CD4-positive, alpha-beta T cell treated with Interleukin-6 for 4 hours (primary cell): Measurements from ENCODE around the gene ASPSCR1.

Source experiments
- DNase-seq: peaks from one replicate; pipeline ENCODE4 v3.0.0-alpha.2; 2020; ENCODE audit warnings: mixed read lengths

Gene ASPSCR1

DNA sequence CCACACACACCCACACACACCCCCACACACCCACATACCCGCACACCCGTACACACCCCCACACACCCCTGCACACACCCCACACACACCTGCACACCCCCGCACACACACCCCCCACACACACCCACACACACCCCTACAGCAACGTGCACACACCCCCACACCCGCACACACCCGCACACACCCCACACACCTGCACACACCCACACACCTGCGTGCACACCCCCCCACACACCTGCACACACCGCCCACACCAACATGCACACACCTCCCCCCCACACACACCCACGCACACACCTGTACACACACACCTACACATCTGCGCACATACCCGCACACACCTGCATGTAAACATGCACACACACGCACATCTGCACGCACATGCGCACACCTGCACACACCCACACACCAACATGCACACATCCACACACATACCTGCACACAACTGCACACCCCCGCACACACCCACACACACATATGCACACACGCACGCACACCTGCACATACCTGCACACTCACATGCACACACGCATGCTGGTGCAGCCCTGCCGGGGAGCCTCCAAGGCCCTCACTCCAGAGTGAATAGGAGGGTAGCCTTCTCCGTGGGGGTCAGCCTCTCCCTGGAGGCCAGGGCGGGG is 7.5 kb downstream of the ASPSCR1 start:
- no peak for DNase-seq

GRCh38 chr17:81986606-81987005 is 9.2 kb downstream of the ASPSCR1 start:
- no peak for DNase-seq

- no peak for DNase-seq
Observed at GRCh38 chr17:81987161-81987770, 9.8 kb downstream of the ASPSCR1 start.

- no peak for DNase-seq
Observed at GRCh38 chr17:81990836-81991683, 13.6 kb downstream of the ASPSCR1 start.

DNA sequence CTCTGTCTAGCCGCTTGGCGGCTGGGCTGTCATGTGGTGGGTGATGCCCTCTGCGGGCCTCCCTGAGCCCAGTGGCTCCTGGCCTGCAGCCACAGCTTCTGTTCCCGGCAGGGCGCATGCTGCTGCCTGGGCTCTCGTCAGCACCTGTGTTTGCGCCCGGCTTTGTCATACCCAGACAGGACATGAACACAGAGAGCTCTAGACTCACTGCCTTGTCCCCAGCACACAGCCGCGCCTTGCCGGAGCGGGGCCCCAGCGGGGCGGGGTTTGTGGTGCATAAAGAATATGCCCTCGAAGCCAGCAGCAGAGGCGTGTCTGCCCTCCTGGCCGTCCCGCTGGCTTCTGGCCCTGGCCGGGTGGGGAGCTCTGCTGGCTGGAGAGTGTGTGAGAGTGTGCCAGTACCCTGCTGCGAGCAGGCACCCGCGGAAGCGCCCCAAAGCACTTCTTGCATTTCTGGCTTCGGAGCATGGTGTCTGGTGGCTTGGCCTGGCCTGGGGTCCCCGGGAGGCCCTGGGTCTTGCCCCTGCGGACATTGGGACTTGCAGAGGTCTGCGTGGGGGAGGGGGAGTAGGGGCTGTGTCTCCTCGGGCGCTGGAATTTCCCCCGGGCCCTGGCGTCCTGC is 14.4 kb downstream of the ASPSCR1 start:
- no peak for DNase-seq

- DNase-seq = no peak
Observed at GRCh38 chr17:81992306-81993102, 15.1 kb downstream of the ASPSCR1 start.

DNA sequence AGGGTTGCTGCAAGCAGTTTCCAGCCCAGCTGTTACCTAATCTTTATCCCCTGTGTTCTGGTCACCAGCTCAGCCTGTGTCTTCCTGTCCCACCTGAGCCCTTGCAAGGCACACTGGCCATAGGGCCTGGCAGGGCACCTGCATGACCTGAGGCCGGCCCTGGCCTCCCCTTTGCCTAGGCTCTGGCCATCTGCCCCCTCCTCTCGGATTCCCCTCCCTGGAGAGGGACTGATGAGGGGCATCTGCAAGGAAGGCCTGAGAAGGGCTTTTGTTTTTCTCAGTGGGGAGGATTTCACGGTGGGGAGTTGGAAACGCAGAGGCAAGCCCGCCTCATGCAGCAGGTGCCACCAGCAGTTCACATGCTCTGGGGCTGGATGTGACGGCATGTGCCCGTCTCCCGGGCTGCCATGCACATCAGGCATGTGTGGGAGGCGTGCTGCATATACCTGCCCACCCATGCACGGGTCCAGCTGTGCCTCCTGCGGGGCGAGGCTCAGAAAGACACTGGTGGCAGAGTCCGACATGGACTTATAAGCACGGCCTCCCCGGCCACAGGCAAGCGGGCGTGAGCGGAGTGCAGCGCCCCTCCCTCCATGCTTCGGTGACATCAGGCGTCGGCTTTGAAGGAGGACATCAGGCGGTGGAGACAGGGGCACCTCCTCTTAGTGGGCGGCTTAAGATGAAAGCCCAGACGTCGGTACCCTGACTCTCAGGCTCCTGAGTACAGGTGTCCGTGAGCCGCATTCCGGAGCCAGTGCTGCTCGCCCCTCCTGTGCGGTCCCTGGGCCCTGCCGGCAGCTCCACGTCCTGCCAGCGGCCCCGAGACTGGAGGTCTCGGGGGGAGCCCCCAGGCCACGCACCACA is 16.5 kb downstream of the ASPSCR1 start:
- DNase-seq = no peak

- no peak for DNase-seq
Observed at GRCh38 chr17:81994593-81995462, 17.4 kb downstream of the ASPSCR1 start.

- no peak for DNase-seq
Observed at GRCh38 chr17:81995463-81996231, 18.2 kb downstream of the ASPSCR1 start.

GRCh38 chr17:81996232-81996756 is 18.9 kb downstream of the ASPSCR1 start:
- no peak for DNase-seq

DNA sequence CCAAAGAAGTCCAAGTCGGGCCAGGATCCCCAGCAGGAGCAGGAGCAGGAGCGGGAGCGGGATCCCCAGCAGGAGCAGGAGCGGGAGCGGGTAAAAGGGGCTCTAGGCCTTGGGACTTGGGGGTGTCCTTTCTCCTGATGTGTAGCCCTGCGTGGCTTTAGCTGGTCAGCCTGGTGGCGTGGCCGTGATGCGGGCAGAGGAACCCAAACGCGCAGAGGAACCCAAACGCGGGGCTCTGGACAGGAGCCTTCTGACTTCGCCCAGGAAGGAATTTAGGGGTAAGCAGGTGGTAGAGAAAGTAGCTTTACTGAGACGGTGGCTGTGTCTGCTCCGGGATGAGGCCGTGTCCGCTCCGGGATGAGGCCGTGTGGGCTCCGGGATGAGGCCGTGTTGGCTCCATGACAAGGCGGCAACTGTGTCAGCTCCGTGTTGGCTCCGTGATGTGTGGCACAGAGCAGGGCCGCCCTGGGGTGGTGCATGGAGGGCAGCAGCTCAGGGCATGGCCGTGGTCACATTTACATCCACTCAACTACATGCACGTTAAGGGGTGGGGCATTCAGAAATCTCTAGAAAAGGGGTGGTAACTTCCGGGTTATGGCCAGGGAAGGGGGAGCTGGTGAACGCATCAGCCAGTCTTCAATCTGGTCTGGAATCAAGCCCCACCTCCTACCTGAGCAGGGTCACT is 19.5 kb downstream of the ASPSCR1 start:
- DNase-seq = no peak

DNA sequence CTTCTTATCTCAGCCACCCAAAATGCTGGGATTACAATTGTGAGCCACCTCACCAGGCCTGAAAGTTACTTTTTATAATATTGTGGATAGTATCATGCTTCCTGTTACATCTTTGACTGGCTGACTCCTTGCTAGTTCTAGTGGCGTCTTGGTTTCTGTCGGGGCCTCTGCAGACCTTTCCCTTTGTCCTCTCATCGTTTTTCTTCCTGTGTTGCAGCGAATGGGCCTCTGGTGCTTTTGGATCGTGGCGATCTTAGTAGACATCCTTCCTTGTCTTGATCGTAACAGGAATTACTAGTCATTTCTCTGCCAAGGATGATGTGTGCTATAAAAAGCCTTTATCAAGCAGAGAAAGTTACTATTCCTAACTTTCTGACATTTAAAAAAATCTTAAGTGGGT is 20.8 kb downstream of the ASPSCR1 start:
- DNase-seq = no peak

- no peak for DNase-seq
Observed at GRCh38 chr17:81998691-81999438, 21.4 kb downstream of the ASPSCR1 start.

DNA sequence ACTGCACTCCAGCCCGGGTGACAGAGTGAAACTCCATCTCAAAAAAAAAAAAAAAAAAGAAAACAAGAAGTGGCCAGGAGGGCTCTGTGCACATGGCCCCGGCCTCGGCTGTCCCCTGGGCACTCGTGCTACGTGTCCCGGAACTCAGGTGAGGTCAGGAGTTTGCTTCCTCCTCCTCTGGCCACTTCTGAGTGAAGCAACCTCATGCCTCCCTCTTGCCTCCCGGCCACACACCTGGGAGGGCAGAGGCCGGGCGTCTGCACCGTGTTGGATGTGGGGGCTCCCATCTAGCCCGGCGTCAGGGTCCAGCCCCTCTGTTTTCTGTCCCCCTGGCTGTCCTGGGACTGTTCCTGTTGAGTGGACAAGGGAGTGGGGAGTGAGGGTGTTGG is 22.2 kb downstream of the ASPSCR1 start:
- no peak for DNase-seq

DNA sequence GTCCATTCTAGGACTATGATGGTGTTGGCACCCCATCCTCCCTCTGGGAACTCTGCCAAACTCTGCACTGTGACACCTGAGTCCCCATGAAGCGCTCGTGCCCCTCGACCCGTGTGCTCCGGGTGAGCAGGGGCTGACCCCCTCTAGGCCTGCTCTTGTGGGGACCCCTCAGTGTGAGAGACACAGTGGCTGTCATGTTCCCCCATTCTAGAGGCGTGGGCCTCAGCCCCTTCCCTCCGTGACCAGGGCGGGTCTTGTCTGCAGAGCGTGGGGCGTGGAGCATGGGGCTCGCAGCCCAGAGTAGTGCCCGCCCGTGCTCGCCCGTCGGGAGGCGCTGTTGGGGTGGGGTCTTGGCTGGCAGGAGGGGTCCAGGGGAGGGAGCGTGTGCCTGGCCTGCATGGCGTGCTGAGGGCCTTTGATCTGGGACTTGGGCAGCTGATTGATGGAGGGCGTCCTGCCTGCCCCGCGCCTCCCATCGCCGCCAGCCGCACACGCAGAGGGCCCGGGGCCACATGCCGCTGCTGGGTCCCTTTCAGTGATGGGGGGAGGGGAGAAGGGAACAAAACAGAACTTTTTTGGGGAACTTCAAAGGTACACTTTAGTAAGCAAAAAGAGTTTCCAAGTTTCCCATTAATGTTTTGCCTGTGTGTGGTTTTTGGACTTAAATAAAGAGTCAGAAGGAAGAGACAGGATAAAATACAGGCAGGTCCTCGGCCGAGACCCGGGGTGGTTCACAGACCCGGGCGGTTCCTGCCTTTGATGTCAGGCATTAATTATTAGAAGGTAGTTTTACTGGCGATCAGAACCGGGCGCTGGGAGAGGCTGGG is 22.8 kb downstream of the ASPSCR1 start:
- no peak for DNase-seq

- no peak for DNase-seq
Observed at GRCh38 chr17:82000803-82001570, 23.6 kb downstream of the ASPSCR1 start.
